ENCODE results near the gene ADIPOR2. TPM values are rescaled to one million over a fixed set of nuclear protein-coding genes. Genes with fewer than 3 reads are reported as not detected.

ADIPOR2 gene
- total RNA-seq, 2 experiments from 2014 or later: 43.8 to 47.3 TPM

GRCh38 chr12:1800401-1801302, 109.8 kb downstream of the ADIPOR2 start:
- Mint-ChIP-seq H3K4me1 (ENCODE audit: low read depth) (peaks cover 8% of the 10 kb centered on the region), H3K36me3 (no peaks in the 10 kb centered on the region), H3K4me3 (no peak overlapping the region), H3K27me3 (no peaks in the 10 kb centered on the region), H3K9me3 (no peaks in the 10 kb centered on the region), H3K27ac (no peak overlapping the region)
- ChIA-PET POLR2A (no interaction called here), CTCF (interaction anchor here (0.7 to 3.0 kb wide), 3 partner anchors 10 to 139 kb away, joined by 3 to 21 read pairs (median 7); no protein-coding TSS in a partner anchor)
- intact Hi-C loops (cut with micrococcal nuclease): no loop called here
- DNase-seq: no peak

GRCh38 chr12:1801303-1801975, 110.6 kb downstream of the ADIPOR2 start:
- Mint-ChIP-seq H3K4me3 (no peak overlapping the region), H3K27ac (no peak overlapping the region), H3K36me3 (no peaks in the 10 kb centered on the region), H3K4me1 (ENCODE audit: low read depth) (peaks cover 6% of the 10 kb centered on the region), H3K27me3 (no peaks in the 10 kb centered on the region), H3K9me3 (no peaks in the 10 kb centered on the region)
- CTCF ChIA-PET: interaction anchor here (0.7 to 1.6 kb wide), 2 partner anchors 11 to 138 kb away, joined by 3 to 7 read pairs; no protein-coding TSS in a partner anchor
- no peak for DNase-seq
- intact Hi-C loops (cut with micrococcal nuclease): no loop called here
- POLR2A ChIA-PET: no interaction called here

- intact Hi-C loops (cut with micrococcal nuclease): loop anchor here (1.0 kb wide), 1 partner anchor 7 kb away; no protein-coding TSS in a partner anchor
- ChIA-PET CTCF (interaction anchor here (1.5 to 1.8 kb wide), 2 partner anchors 13 to 136 kb away, joined by 5 to 7 read pairs; no protein-coding TSS in a partner anchor), POLR2A (no interaction called here)
- H3K27me3 Mint-ChIP-seq: no peaks in the 10 kb centered on the region
- no peak overlapping the region for H3K4me3 Mint-ChIP-seq
- no peak overlapping the region for H3K27ac Mint-ChIP-seq
- peaks cover 6% of the 10 kb centered on the region for H3K4me1 Mint-ChIP-seq (ENCODE audit: low read depth)
- H3K9me3 Mint-ChIP-seq: no peaks in the 10 kb centered on the region
- H3K36me3 Mint-ChIP-seq: no peaks in the 10 kb centered on the region
- peak; percentile 5 for DNase-seq
Measured at GRCh38 chr12:1803736-1804135, 112.9 kb downstream of the ADIPOR2 start.

- ChIA-PET CTCF (interaction anchor here (1.5 to 1.8 kb wide), 2 partner anchors 14 to 135 kb away, joined by 5 to 7 read pairs; no protein-coding TSS in a partner anchor), POLR2A (no interaction called here)
- Mint-ChIP-seq H3K4me1 (ENCODE audit: low read depth) (peaks cover 6% of the 10 kb centered on the region), H3K27me3 (no peaks in the 10 kb centered on the region), H3K4me3 (no peak overlapping the region), H3K27ac (peak overlapping the region; percentile 70), H3K9me3 (no peaks in the 10 kb centered on the region), H3K36me3 (no peaks in the 10 kb centered on the region)
- intact Hi-C loops (cut with micrococcal nuclease): loop anchor here (1.0 kb wide), 1 partner anchor 8 kb away; no protein-coding TSS in a partner anchor
- DNase-seq: peak; percentile 92
Measured at GRCh38 chr12:1804545-1805332, 113.9 kb downstream of the ADIPOR2 start.

- no peaks in the 10 kb centered on the region for H3K36me3 Mint-ChIP-seq
- ChIA-PET POLR2A (no interaction called here), CTCF (interaction anchor here (1.1 to 1.9 kb wide), 3 partner anchors 14 to 134 kb away, joined by 5 to 6 read pairs (median 6); no protein-coding TSS in a partner anchor)
- no peak for DNase-seq
- intact Hi-C loops (cut with micrococcal nuclease): no loop called here
- no peak overlapping the region for H3K27ac Mint-ChIP-seq
- H3K27me3 Mint-ChIP-seq: no peaks in the 10 kb centered on the region
- no peaks in the 10 kb centered on the region for H3K9me3 Mint-ChIP-seq
- H3K4me1 Mint-ChIP-seq (ENCODE audit: low read depth): peaks cover 8% of the 10 kb centered on the region
- no peak overlapping the region for H3K4me3 Mint-ChIP-seq
Measured at GRCh38 chr12:1805441-1806081, 114.7 kb downstream of the ADIPOR2 start.

- intact Hi-C loops (cut with micrococcal nuclease): no loop called here
- ChIA-PET POLR2A (interaction anchor here (0.5 to 0.7 kb wide), 2 partner anchors 8 to 181 kb away, joined by 3 read pairs; no protein-coding TSS in a partner anchor), CTCF (interaction anchor here (0.6 to 1.9 kb wide), 3 partner anchors 15 to 172 kb away, joined by 3 to 6 read pairs (median 6); no protein-coding TSS in a partner anchor)
- peaks cover 10% of the 10 kb centered on the region for H3K4me1 Mint-ChIP-seq (ENCODE audit: low read depth)
- no peak overlapping the region for H3K4me3 Mint-ChIP-seq
- no peak overlapping the region for H3K27ac Mint-ChIP-seq
- no peaks in the 10 kb centered on the region for H3K36me3 Mint-ChIP-seq
- H3K27me3 Mint-ChIP-seq: no peaks in the 10 kb centered on the region
- no peaks in the 10 kb centered on the region for H3K9me3 Mint-ChIP-seq
- no peak for DNase-seq
Measured at GRCh38 chr12:1806301-1807086, 115.6 kb downstream of the ADIPOR2 start.

GRCh38 chr12:1807087-1807860, 116.4 kb downstream of the ADIPOR2 start:
- DNase-seq: no peak
- no peaks in the 10 kb centered on the region for H3K9me3 Mint-ChIP-seq
- peaks cover 12% of the 10 kb centered on the region for H3K4me1 Mint-ChIP-seq (ENCODE audit: low read depth)
- ChIA-PET POLR2A (interaction anchor here (0.6 to 0.7 kb wide), 2 partner anchors 9 to 135 kb away, joined by 3 read pairs; no protein-coding TSS in a partner anchor), CTCF (interaction anchor here (0.6 to 1.9 kb wide), 2 partner anchors 16 to 173 kb away, joined by 3 to 6 read pairs; no protein-coding TSS in a partner anchor)
- no peaks in the 10 kb centered on the region for H3K36me3 Mint-ChIP-seq
- no peaks in the 10 kb centered on the region for H3K27me3 Mint-ChIP-seq
- no peak overlapping the region for H3K27ac Mint-ChIP-seq
- intact Hi-C loops (cut with micrococcal nuclease): no loop called here
- no peak overlapping the region for H3K4me3 Mint-ChIP-seq

- ChIA-PET CTCF (interaction anchor here (0.9 kb wide), 1 partner anchor 132 kb away, joined by 4 read pairs; no protein-coding TSS in a partner anchor), POLR2A (interaction anchor here (0.6 kb wide), 1 partner anchor 136 kb away, joined by 3 read pairs; no protein-coding TSS in a partner anchor)
- intact Hi-C loops (cut with micrococcal nuclease): no loop called here
- H3K27me3 Mint-ChIP-seq: no peaks in the 10 kb centered on the region
- H3K27ac Mint-ChIP-seq: peak overlapping the region; percentile 47
- H3K4me3 Mint-ChIP-seq: no peak overlapping the region
- no peaks in the 10 kb centered on the region for H3K9me3 Mint-ChIP-seq
- H3K36me3 Mint-ChIP-seq: no peaks in the 10 kb centered on the region
- no peak for DNase-seq
- H3K4me1 Mint-ChIP-seq (ENCODE audit: low read depth): peaks cover 13% of the 10 kb centered on the region
Measured at GRCh38 chr12:1808036-1808797, 117.3 kb downstream of the ADIPOR2 start.

GRCh38 chr12:1808798-1809480, 118.1 kb downstream of the ADIPOR2 start:
- intact Hi-C loops (cut with micrococcal nuclease): no loop called here
- no peak overlapping the region for H3K27ac Mint-ChIP-seq
- H3K4me3 Mint-ChIP-seq: no peak overlapping the region
- no peaks in the 10 kb centered on the region for H3K36me3 Mint-ChIP-seq
- H3K4me1 Mint-ChIP-seq (ENCODE audit: low read depth): peaks cover 13% of the 10 kb centered on the region
- no peaks in the 10 kb centered on the region for H3K9me3 Mint-ChIP-seq
- ChIA-PET CTCF (interaction anchor here (0.9 kb wide), 1 partner anchor 131 kb away, joined by 4 read pairs; no protein-coding TSS in a partner anchor), POLR2A (no interaction called here)
- DNase-seq: peak; percentile 39
- H3K27me3 Mint-ChIP-seq: no peaks in the 10 kb centered on the region

Data from activated CD4-positive, alpha-beta memory T cell treated with anti-CD3 and anti-CD28 coated beads for 36 hours (primary cell).